Dedifferentiated amniotic fluid mesenchymal stem cell (primary cell): ENCODE data around the gene CLEC4E.
"Not testable (repeated sequence)": the region's sequence is repeated elsewhere in the genome, so short reads cannot be mapped to it uniquely, and the experiment has no call there.

Experiments
- DNase-seq: peaks from one replicate; pipeline ENCODE4 v3.0.0-alpha.2; 2016; ENCODE audit errors: extremely low spot score

CLEC4E gene

DNA sequence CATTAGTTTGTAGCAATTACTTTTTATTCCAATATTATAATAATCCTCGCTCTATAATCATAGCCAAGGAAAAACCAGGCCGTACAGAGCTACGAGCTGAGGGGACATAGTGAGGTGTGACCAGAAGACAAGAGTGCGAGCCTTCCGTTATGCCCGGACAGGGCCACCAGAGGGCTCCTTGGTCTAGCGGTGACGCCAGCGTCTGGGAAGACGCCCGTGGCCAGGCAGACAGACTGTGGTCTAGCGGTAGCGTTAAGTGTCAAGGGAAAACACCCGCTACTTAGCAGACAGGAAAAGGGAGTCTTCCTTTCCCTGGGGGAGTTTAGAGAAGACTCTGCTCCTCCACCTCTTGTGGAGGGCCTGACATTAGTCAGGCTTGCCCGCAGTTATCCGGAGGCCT lies 2.9 kb downstream of the CLEC4E start:
- not testable (repeated sequence) for DNase-seq

DNA sequence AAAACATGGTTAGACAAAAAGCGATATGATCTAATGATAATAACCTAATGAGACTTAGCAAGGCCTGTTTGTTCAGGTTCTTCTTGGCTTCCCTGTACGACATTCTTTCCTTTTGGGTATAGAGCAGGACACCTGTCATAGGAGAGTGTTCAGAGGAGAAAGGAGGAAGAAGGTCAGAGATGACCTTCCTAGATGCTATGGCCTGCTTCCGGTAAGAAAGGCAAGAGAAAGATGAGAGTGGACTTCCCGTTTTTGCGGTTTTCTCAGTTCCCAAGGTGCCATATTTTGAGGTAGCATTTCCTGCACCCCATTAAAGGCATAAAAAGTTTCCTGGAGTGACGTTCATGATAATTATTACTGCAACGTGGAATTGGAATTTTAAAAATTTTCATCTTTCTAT lies 8.7 kb downstream of the CLEC4E start:
- DNase-seq: no peak

DNA sequence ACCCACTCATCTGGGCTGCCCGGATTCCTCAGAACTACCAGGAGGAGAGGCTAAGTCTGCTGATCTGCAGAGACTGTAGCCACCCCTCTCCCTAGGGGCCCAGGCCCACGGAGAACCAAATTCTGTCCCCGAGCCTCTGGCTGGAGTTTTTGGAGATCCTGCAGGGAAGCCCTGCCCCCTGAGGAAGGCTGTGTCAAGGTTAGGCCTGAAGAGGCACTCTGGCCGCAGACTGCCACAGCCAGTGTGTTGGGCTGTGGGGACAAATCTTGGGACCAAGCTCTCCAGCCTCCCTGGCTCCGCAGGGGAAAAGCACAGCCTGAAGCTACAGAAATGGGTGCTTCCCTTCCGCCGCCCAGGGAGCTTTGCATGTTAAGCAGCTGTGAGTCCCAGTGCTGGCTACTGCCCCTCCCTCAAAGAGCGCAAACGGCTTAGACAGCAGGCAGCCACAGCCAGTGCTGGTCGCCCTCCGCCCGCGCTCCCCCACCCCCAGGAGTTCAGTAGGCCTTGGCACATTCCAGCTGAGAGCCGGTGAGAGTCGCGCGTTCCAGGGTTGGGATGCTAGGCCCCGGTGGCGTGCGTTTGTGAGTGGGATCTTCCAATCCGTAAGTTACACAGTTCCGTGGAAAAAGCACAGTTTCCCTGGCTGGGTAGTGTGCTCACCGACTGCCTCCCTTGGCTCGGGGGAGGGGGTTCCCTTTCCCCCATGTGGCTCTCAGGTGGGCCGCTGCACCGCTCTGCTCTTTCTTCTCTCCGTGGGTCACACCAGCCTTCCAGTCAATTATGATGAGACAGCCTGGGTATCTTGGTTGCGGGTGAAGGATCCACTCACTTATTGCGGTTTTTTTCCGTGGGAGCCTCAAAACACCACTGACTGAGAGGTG lies 13.2 kb downstream of the CLEC4E start:
- DNase-seq: no peak

DNA sequence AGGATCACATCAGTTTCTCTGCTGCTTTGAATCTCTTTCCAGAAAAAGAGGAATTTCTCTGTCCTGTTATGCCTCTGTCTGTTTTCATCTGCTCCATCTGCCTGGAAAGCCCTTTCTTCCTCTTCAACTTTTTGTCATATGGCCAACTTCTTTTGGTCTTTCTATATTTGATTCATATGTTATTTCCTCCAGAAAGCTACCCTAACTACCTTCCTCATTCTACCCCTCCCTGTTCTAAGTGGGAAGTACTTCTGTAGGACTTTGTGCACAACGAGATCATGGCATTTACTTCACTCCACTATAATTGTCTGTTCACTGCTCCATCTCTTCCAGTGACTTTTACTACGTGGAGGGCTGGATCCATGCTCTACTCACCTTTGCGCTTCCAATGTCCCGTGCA lies 21.5 kb downstream of the CLEC4E start:
- no peak for DNase-seq

DNA sequence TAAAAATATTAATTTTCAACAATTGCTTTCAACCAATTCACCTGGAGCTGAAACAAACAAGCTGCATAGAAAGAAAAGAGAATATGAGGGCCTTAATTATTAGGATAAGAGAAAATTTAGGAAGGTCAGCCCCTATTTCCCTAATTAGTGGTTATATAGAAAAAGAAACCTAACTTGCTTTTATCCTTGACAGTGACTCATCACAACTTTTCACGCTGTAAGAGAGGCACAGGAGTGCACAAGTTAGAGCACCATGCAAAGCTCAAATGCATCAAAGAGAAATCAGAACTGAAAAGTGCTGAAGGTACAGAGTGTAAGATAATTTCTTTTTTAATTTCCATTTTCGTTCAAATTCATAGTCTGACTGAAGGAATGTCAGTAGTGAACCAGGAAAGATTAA lies 22.7 kb downstream of the CLEC4E start:
- no peak for DNase-seq

DNA sequence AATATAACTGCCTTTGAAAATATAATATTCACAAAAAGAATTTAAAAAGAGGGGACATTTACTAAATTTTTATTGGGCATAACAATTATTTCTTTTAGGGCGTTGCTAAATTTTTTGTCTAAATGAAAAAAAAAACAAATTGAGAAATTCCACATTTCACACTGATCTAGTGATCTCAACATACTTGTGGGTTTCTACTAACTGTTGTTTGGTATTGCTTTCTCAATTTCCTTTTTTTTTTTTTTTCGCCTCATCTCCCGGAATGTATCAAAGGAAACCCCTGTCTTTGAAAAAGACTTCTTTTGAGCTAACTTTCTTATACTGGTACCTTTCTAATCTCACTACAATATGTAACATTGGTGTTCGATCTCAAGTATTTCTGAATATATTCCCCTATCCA lies 27.4 kb downstream of the CLEC4E start, which contains the start of gene CLEC4D:
Gene CLEC4D, plus strand, starts transcription at position 248 of the 400 bp plus-strand sequence. CDS start 230 bp downstream, outside the sequence.
- DNase-seq: no peak

DNA sequence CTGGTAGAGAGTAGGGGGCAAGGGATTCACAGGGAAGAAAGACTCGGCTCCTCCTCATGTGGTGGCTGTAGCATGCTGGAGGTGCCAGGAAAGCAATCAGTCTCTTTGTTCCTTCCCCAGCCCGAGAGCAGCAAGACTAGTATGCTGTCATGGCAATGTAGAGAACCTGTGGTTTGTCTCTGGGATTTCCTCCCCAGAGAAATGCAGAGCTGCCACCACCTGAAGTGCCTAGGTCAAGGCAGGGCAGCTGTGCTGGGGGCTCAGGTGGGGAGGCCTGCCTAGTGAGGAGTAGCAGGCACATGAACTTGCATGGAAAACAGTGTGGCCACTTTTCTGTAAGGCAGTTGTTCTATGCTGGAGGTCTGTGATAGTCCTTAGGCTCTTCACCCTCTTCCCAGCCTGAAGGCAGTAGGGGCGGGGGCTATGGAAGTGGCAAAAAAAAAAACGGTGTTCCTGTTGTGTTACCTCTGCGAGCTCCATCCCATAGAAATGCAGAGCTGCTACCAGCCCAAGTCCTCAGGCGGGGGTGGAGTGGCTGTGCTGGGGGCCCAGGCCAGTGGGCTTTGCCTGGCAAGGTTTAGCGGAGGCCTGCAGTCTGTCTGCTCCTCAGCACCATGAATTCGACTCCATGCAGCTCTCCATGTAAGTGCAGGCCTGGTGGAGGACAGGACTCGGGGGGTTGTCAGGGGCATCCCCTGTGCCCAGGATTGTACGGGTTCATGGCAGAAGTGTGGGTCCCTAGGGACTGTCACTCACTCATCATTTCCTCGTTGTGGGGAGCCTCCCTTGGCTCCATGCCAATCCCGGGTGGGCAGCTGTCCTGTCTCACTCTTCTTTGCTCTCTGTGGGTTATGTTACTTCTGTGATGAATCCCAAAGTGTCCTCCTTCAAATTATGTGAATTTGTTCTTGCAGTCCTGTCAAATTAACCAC lies 31.5 kb downstream of the CLEC4E start:
- no peak for DNase-seq

DNA sequence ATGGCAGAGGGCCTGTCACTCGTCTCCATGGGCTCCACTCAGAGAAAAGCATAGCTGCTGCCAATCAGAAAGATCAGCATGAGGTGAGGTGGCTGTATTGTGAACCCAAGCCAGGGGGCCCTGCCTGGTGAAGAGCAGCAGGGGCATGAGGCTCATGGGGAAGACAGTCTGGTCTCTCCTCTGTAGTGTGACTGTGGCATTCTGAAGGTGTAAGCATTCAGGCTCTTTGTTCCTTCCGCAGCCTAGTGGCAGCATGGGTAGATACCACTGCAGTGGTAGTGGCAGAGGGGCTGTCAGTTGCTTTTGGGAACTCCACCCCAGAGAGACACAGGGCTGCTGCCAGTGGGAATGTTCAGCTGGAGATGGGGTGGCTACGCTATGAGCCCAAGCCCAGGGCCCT lies 32.5 kb downstream of the CLEC4E start:
- DNase-seq: no peak

DNA sequence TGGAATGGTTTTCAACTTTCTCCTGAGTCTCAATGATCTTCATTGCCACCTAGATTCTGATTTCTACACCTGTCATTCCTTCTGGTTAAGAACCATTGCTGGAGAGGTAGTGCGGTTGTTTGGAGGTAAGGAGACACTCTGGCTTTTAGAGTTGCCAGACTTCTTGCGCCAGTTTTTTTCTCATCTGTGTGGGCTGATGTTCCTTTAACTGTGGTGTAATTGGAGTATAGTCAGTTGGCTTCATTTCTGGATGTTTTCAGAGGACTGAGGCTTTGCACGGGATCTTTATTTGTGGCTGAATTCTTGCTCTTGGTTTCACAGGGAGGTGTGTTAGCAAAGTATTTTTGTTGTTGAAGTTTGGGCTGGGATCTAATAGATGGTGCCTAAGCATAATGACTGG lies 33.1 kb downstream of the CLEC4E start:
- no peak for DNase-seq

DNA sequence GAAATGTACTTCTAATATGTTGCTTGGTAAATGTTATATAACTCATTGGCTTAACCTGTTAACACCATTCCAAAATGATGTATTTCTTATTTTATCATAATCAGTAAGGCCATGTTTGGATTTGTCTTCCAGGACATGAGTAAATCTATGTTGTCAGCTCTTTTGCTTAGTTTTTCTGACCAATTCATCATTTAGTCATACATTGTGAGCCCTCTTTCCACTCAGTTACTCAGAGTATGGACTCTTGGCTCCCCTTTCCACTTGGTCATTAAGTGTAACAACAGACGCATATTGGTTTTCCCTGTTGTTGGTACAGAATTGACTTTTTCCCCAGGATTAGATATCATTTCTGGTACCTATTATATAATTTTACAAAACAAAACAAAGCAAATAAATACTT lies 36.4 kb downstream of the CLEC4E start:
- no peak for DNase-seq

DNA sequence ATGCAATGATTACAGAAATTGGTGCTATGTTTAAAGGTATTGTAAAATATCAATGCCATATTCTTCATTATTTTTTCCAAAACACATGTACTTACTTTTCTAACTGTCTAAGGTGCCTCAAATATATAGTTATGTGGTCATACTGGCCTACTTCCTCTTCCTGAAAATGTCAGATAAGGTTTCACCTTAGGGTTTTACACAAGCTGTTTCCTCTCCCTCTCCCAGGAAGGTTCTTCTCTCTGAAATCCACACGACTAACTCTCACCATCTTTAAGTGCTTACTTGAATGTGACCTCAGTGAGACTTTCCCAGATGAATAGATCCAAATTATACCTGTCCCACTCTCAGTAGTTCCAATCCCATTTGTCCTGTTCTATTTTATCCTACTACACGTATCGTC lies 39.0 kb downstream of the CLEC4E start:
- DNase-seq: no peak

DNA sequence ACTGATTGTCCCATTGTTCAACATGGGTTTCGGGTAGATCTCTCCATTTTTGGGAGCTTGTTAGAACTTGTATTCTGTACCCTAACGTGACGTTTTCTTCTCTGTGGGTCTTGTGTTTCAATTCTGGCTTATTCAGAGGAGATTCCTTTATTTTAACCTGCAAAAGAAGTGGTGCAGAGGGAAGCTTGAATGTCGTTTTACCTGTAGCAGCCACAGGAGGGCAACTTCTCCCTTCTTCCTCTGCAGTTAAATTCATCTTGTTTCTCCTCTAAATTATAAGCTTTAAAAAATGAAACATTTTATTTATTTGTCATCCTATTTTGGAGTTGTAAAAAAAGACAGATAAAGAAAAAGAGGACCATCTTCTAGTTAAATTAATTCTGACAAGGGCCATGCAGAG lies 41.1 kb downstream of the CLEC4E start:
- DNase-seq: no peak

DNA sequence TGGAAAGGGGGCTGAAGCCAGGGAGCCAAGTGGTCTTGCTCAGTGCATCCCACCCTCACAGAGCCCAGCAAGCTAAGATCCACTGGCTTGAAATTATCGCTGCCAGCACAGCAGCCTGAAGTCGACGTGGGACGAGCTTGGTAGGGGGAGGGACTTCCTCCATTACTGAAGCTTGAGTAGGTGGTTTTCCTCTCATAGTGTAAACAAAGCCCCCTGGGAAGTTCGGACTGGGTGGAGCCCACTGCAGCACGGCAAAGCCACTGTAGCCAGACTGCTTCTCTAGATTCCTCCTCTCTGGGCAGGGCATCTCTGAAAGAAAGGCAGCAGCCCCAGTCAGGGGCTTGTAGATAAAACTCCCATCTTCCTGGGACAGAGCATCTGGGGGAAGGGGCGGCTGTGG lies 44.6 kb downstream of the CLEC4E start:
- DNase-seq: not testable (repeated sequence)

DNA sequence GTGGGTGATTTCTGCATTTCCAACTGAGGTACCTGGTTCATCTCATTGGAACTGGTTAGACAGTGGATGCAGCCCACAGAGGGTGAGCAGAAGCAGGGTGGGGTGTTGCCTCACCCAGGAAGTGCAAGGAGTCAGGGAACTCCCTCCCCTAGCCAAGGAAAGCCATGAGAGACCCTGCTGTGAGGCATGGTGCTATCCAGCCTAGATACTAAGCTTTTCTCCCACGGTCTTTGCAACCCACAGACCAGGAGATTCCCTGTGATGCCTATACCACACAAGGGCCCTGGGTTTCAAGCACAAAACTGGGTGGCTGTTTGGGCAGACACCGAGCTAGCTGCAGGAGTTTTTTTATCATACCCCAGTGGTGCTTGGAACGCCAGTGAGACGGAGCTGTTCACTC lies 45.0 kb downstream of the CLEC4E start:
- DNase-seq: not testable (repeated sequence)

DNA sequence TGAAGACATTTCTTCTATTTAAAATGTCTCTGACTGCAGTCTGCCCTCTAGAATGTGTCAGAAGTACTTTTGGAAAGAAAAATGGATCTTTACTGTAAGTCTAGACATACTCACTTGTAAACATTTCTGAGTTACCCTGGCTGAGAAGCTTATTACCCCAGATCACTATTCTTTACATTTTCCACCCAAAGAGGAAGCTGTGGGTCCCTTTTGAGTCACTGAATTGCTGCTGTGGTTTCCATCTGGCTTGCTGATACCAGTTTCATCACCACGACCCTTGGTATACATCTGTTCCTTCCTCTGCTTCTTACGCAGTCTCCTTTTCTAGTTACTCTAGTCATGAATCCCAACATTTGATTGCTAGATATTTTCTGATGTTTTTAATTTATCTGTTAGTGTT lies 47.6 kb downstream of the CLEC4E start:
- DNase-seq: no peak

DNA sequence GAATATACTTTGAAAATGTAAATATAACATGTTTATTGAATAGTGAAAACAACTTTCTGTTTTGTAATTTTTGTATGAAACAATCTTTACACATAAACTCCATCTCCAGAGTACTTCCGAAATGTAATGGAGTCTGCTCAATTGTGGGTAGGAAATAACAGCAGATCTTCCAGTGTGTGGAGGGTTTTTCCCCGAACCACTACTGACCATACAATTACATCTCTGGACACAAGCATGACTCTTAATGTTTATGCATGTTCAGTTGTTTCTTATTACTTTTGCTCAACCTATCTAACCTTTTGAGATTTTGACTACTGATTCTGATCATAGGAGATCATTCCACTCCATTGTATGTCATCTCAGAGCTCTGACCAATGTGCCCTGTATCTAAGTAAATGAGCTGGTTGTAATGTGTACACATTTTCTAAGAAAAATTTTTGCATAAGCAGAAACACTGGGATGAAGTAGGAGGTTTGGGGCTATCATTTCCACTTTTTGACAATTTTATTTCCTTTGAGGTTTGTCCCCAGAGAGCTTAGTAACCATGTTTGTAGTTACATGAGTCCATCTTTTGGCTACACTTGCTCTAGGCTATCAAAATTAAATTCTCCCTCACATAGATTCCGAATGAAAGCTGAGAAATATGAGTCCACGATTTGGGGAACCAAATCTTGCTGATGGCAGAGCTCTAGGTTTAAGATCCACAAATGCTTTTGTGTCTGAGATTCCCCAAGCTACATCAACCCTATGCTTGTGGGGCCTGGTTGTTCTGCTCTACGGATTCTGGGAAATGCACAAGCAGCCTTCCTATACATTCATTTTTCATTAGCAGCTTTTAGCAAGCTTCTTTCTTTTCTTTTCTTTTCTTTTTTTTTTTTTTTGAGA lies 48.8 kb downstream of the CLEC4E start:
- no peak for DNase-seq
